OCI-LY7 (cell line): Measurements from ENCODE around the gene ANKRD10. TPM values are rescaled to one million over a fixed set of nuclear protein-coding genes. Genes with fewer than 3 reads are reported as not detected.

Source experiments
- BruUV-seq: library from RNA; stranded (reverse); fragments of 400-500 nt; replicated peaks from 2 replicates; lab custom pipeline; 2021; lab: Mats Ljungman, UMichigan
- CTCF ChIA-PET: fragments of 300-600 bp; sonication (Branson Sonifier 250); formaldehyde crosslinking; loops from one replicate; lab custom pipeline; 2022; ENCODE audit warnings: antibody characterized with exemption; ENCODE audit not compliant: unreplicated experiment; lab: Charles Lee
- POLR2A ChIA-PET: fragments of 300-600 bp; sonication (Branson Sonifier 250); formaldehyde crosslinking; loops from one replicate; lab custom pipeline; 2022; ENCODE audit warnings: antibody characterized with exemption; lab: Charles Lee
- DNase-seq: peaks from one replicate; pipeline ENCODE4 v3.0.0-alpha.2; 2015; ENCODE audit warnings: low spot score
- H2AFZ ChIP-seq: fragments of 200-600 bp; sonication (generic), shearing (Covaris generic); 2 replicates; pipeline ENCODE4 v1.6.1; 2014; ENCODE audit warnings: mild to moderate bottlenecking, antibody characterized with exemption, low read length, moderate library complexity
- H3K27ac ChIP-seq: fragments of 200-600 bp; sonication (generic); 2 replicates; pipeline ENCODE4 v1.5.1; 2014; ENCODE audit warnings: mixed run types, low read depth, mild to moderate bottlenecking, moderate library complexity, low read length, inconsistent platforms; ENCODE audit not compliant: poor library complexity, severe bottlenecking
- H3K36me3 ChIP-seq: fragments of 200-600 bp; sonication (generic); 2 replicates; pipeline ENCODE4 v1.6.1; 2014; ENCODE audit warnings: mild to moderate bottlenecking, antibody characterized with exemption, low read length, moderate library complexity, mixed read lengths; ENCODE audit not compliant: insufficient read depth
- H3K4me1 ChIP-seq: fragments of 200-600 bp; sonication (generic); 2 replicates; pipeline ENCODE4 v1.5.1; 2014; ENCODE audit warnings: mild to moderate bottlenecking, low read length; ENCODE audit not compliant: insufficient read depth, poor library complexity, severe bottlenecking
- H3K4me2 ChIP-seq: fragments of 200-600 bp; sonication (generic); 2 replicates; pipeline ENCODE4 v1.6.1; 2014; ENCODE audit warnings: mild to moderate bottlenecking, low read length
- H3K4me3 ChIP-seq: fragments of 200-600 bp; sonication (generic); 2 replicates; pipeline ENCODE4 v1.5.1; 2014; ENCODE audit warnings: mild to moderate bottlenecking, low read depth, low read length; ENCODE audit not compliant: poor library complexity, severe bottlenecking
- H3K79me2 ChIP-seq: fragments of 200-600 bp; sonication (generic); 2 replicates; pipeline ENCODE4 v1.6.1; 2016; ENCODE audit warnings: low read depth, mild to moderate bottlenecking, low read length, moderate library complexity, mixed read lengths; ENCODE audit not compliant: insufficient read depth
- H3K9me2 ChIP-seq: fragments of 200-600 bp; sonication (generic); 2 replicates; pipeline ENCODE4 v1.6.1; 2016; ENCODE audit warnings: mild to moderate bottlenecking, low read length, mixed read lengths; ENCODE audit not compliant: insufficient read depth
- H3K9me3 ChIP-seq: fragments of 200-600 bp; sonication (generic); 2 replicates; pipeline ENCODE4 v1.6.1; 2014; ENCODE audit warnings: mild to moderate bottlenecking, mixed run types, low read length, mixed read lengths
- H4K20me1 ChIP-seq: fragments of 200-600 bp; sonication (generic); 2 replicates; pipeline ENCODE4 v1.6.1; 2014; ENCODE audit warnings: mild to moderate bottlenecking, antibody characterized with exemption, low read length, moderate library complexity, mixed read lengths; ENCODE audit not compliant: insufficient read depth
- EZH2phosphoT487 ChIP-seq: fragments of 200-600 bp; sonication (generic); IDR thresholded peaks from 2 replicates; pipeline ENCODE4 v1.6.1; 2018; ENCODE audit warnings: low read depth, borderline replicate concordance, mild to moderate bottlenecking, mixed run types, antibody characterized with exemption, low read length, moderate library complexity, mixed read lengths
- intact Hi-C: fragments of 100-400 bp; cut with micrococcal nuclease; formaldehyde crosslinking; loops from one replicate; pipeline ENCODE4 v1.10.0; 2022; ENCODE audit not compliant: unreplicated experiment
- total RNA-seq, 2 experiments: library from RNA; depleted of rRNA in 1 of 2; stranded (reverse); fragments of >200 nt in 1 of 2; shearing (Covaris generic) in 1 of 2; gene quantifications; 2 replicates each; pipeline ENCODE4 v1.2.3, GENCODE V29; 2014 to 2022
- TF ChIP-seq, protein P1 (sequence below): fragments of 200-600 bp; sonication (generic); conservative IDR thresholded peaks from 2 replicates; pipeline ENCODE4 v1.5.1; 2014; ENCODE audit warnings: mild to moderate bottlenecking, antibody characterized with exemption, low read length, moderate library complexity, mixed read lengths

Gene ANKRD10
- total RNA-seq, 2 experiments from 2014 or later = 82.8 to 86.0 TPM

DNA sequence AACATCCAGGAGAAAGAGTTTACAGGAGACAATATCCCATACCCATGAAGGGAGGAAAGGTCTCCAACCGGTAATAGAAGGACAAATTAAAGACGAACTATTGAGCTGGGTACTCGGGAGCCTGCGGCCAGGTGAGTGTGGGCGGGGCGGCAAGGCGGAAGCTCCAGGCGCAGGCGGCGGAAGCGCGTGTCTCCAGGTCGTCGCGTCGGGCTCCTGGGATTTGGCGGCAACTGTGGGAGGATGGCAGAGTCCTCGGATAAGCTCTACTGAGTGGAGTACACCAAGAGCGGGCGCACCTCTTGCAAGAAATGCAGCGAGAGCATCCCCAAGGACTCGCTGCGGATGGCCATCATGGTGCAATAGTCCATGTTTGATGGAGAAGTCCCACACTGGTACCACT is 21.6 kb upstream of the ANKRD10 start:
- Histone ChIP-seq H3K4me2 (no peak overlapping the region), H3K27ac (no peak overlapping the region), H3K36me3 (no peaks in the 10 kb centered on the region), H3K9me2 (no peaks in the 10 kb centered on the region), H3K9me3 (no peaks in the 10 kb centered on the region), H3K4me3 (no peak overlapping the region), H4K20me1 (no peaks in the 10 kb centered on the region), H3K79me2 (no peaks in the 10 kb centered on the region), H2AFZ (no peak overlapping the region), H3K4me1 (no peaks in the 10 kb centered on the region)
- ChIA-PET POLR2A (no interaction called here), CTCF (no interaction called here)
- TF ChIP-seq EZH2phosphoT487 = no peak
- TF ChIP-seq, protein P1, sequence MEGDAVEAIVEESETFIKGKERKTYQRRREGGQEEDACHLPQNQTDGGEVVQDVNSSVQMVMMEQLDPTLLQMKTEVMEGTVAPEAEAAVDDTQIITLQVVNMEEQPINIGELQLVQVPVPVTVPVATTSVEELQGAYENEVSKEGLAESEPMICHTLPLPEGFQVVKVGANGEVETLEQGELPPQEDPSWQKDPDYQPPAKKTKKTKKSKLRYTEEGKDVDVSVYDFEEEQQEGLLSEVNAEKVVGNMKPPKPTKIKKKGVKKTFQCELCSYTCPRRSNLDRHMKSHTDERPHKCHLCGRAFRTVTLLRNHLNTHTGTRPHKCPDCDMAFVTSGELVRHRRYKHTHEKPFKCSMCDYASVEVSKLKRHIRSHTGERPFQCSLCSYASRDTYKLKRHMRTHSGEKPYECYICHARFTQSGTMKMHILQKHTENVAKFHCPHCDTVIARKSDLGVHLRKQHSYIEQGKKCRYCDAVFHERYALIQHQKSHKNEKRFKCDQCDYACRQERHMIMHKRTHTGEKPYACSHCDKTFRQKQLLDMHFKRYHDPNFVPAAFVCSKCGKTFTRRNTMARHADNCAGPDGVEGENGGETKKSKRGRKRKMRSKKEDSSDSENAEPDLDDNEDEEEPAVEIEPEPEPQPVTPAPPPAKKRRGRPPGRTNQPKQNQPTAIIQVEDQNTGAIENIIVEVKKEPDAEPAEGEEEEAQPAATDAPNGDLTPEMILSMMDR = no peak
- no peak for DNase-seq
- no TSS peak for BruUV-seq
- intact Hi-C loops = no loop called here

DNA sequence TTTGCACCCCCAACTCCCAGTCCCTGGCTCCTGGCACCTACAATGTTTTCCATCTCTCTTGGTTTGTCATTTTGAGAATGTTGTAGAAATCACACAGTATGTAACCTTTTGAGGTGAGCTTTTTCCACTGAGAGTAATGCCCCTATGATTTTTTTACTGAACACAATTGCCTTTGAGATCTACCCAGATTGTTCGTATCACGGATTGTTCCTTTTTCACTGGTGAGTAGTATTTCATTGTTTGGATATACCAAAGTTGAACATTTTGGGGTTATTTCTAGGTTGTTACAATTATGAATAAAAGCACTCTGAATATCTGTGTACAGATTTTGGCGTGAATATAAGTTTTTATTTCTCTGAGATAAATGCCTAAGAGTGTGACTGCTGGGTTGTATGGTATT is 17.7 kb upstream of the ANKRD10 start:
- Histone ChIP-seq H3K9me3 (no peaks in the 10 kb centered on the region), H4K20me1 (no peaks in the 10 kb centered on the region), H3K36me3 (no peaks in the 10 kb centered on the region), H3K79me2 (no peaks in the 10 kb centered on the region), H3K4me1 (no peaks in the 10 kb centered on the region), H3K9me2 (no peaks in the 10 kb centered on the region), H3K4me2 (no peak overlapping the region), H2AFZ (no peak overlapping the region), H3K4me3 (no peak overlapping the region), H3K27ac (no peak overlapping the region)
- CTCF ChIA-PET = no interaction called here
- intact Hi-C loops = no loop called here
- TF ChIP-seq, protein P1 = no peak
- no peak for TF ChIP-seq EZH2phosphoT487
- DNase-seq = no peak
- no TSS peak for BruUV-seq
- POLR2A ChIA-PET = no interaction called here

- H2AFZ ChIP-seq = no peak overlapping the region
- no peaks in the 10 kb centered on the region for H3K4me1 ChIP-seq
- H3K79me2 ChIP-seq = no peaks in the 10 kb centered on the region
- H3K36me3 ChIP-seq = no peaks in the 10 kb centered on the region
- no peak overlapping the region for H3K4me2 ChIP-seq
- intact Hi-C loops = loop anchor here (10.0 kb wide), 1 partner anchor 334 kb away; no protein-coding TSS in a partner anchor
- BruUV-seq = no TSS peak
- H3K27ac ChIP-seq = no peak overlapping the region
- POLR2A ChIA-PET = no interaction called here
- H4K20me1 ChIP-seq = no peaks in the 10 kb centered on the region
- no peaks in the 10 kb centered on the region for H3K9me3 ChIP-seq
- DNase-seq = no peak
- H3K9me2 ChIP-seq = no peaks in the 10 kb centered on the region
- H3K4me3 ChIP-seq = no peak overlapping the region
- CTCF ChIA-PET = no interaction called here
- TF ChIP-seq, protein P1 = no peak
- no peak for TF ChIP-seq EZH2phosphoT487
These were observed 14.4 kb upstream of the ANKRD10 start for GRCh38 chr13:110929104-110929777.
